OCI-LY7 (cell line): ENCODE data around the gene SCAF8. TPM values are rescaled to one million over a fixed set of nuclear protein-coding genes. Genes with fewer than 3 reads are reported as not detected.

Experiments used
- BruUV-seq: library from RNA; stranded (reverse); fragments of 400-500 nt; replicated peaks from 2 replicates; lab custom pipeline; 2021; lab: Mats Ljungman, UMichigan
- CTCF ChIA-PET: fragments of 300-600 bp; sonication (Branson Sonifier 250); formaldehyde crosslinking; loops from one replicate; lab custom pipeline; 2022; ENCODE audit warnings: antibody characterized with exemption; ENCODE audit not compliant: unreplicated experiment; lab: Charles Lee
- POLR2A ChIA-PET: fragments of 300-600 bp; sonication (Branson Sonifier 250); formaldehyde crosslinking; loops from one replicate; lab custom pipeline; 2022; ENCODE audit warnings: antibody characterized with exemption; lab: Charles Lee
- DNase-seq: peaks from one replicate; pipeline ENCODE4 v3.0.0-alpha.2; 2015; ENCODE audit warnings: low spot score
- H2AFZ ChIP-seq: fragments of 200-600 bp; sonication (generic), shearing (Covaris generic); 2 replicates; pipeline ENCODE4 v1.6.1; 2014; ENCODE audit warnings: mild to moderate bottlenecking, antibody characterized with exemption, low read length, moderate library complexity
- H3K27ac ChIP-seq: fragments of 200-600 bp; sonication (generic); 2 replicates; pipeline ENCODE4 v1.5.1; 2014; ENCODE audit warnings: mixed run types, low read depth, mild to moderate bottlenecking, moderate library complexity, low read length, inconsistent platforms; ENCODE audit not compliant: poor library complexity, severe bottlenecking
- H3K36me3 ChIP-seq: fragments of 200-600 bp; sonication (generic); 2 replicates; pipeline ENCODE4 v1.6.1; 2014; ENCODE audit warnings: mild to moderate bottlenecking, antibody characterized with exemption, low read length, moderate library complexity, mixed read lengths; ENCODE audit not compliant: insufficient read depth
- H3K4me1 ChIP-seq: fragments of 200-600 bp; sonication (generic); 2 replicates; pipeline ENCODE4 v1.5.1; 2014; ENCODE audit warnings: mild to moderate bottlenecking, low read length; ENCODE audit not compliant: insufficient read depth, poor library complexity, severe bottlenecking
- H3K4me2 ChIP-seq: fragments of 200-600 bp; sonication (generic); 2 replicates; pipeline ENCODE4 v1.6.1; 2014; ENCODE audit warnings: mild to moderate bottlenecking, low read length
- H3K4me3 ChIP-seq: fragments of 200-600 bp; sonication (generic); 2 replicates; pipeline ENCODE4 v1.5.1; 2014; ENCODE audit warnings: mild to moderate bottlenecking, low read depth, low read length; ENCODE audit not compliant: poor library complexity, severe bottlenecking
- H3K79me2 ChIP-seq: fragments of 200-600 bp; sonication (generic); 2 replicates; pipeline ENCODE4 v1.6.1; 2016; ENCODE audit warnings: low read depth, mild to moderate bottlenecking, low read length, moderate library complexity, mixed read lengths; ENCODE audit not compliant: insufficient read depth
- H3K9me2 ChIP-seq: fragments of 200-600 bp; sonication (generic); 2 replicates; pipeline ENCODE4 v1.6.1; 2016; ENCODE audit warnings: mild to moderate bottlenecking, low read length, mixed read lengths; ENCODE audit not compliant: insufficient read depth
- H3K9me3 ChIP-seq: fragments of 200-600 bp; sonication (generic); 2 replicates; pipeline ENCODE4 v1.6.1; 2014; ENCODE audit warnings: mild to moderate bottlenecking, mixed run types, low read length, mixed read lengths
- H4K20me1 ChIP-seq: fragments of 200-600 bp; sonication (generic); 2 replicates; pipeline ENCODE4 v1.6.1; 2014; ENCODE audit warnings: mild to moderate bottlenecking, antibody characterized with exemption, low read length, moderate library complexity, mixed read lengths; ENCODE audit not compliant: insufficient read depth
- EZH2phosphoT487 ChIP-seq: fragments of 200-600 bp; sonication (generic); IDR thresholded peaks from 2 replicates; pipeline ENCODE4 v1.6.1; 2018; ENCODE audit warnings: low read depth, borderline replicate concordance, mild to moderate bottlenecking, mixed run types, antibody characterized with exemption, low read length, moderate library complexity, mixed read lengths
- intact Hi-C: fragments of 100-400 bp; cut with micrococcal nuclease; formaldehyde crosslinking; loops from one replicate; pipeline ENCODE4 v1.10.0; 2022; ENCODE audit not compliant: unreplicated experiment
- total RNA-seq, 2 experiments: library from RNA; depleted of rRNA in 1 of 2; stranded (reverse); fragments of >200 nt in 1 of 2; shearing (Covaris generic) in 1 of 2; gene quantifications; 2 replicates each; pipeline ENCODE4 v1.2.3, GENCODE V29; 2014 to 2022
- TF ChIP-seq, protein P1 (sequence below): fragments of 200-600 bp; sonication (generic); conservative IDR thresholded peaks from 2 replicates; pipeline ENCODE4 v1.5.1; 2014; ENCODE audit warnings: mild to moderate bottlenecking, antibody characterized with exemption, low read length, moderate library complexity, mixed read lengths

Gene SCAF8
- total RNA-seq, 2 experiments from 2014 or later = 25.8 to 47.0 TPM

DNA sequence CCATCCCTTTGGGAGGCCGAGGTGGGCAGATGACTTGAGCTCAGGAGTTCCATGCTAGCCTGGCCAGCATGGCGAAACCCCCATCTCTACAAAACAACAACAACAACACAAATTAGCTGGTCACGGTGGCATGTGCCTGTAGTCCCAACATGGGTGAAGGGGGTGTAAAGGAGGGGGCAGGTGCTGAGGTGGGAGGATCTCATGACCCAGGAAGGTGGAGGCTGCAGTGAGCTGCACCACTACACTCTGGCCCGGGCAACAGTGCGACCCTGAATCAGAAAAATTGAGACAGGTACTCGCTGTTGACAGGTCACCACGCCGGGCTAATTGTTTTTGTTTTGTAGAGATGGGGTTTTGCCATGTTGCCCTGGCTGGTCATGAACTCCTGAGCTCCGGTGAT is 4.2 kb downstream of the SCAF8 start:
- Histone ChIP-seq H4K20me1 (peaks cover 42% of the 10 kb centered on the region), H3K4me3 (no peak overlapping the region), H3K79me2 (peaks cover 88% of the 10 kb centered on the region), H3K27ac (no peak overlapping the region), H3K9me3 (0 out of 2 replicates have a peak, but pooled peaks cover 3% of the 10 kb centered on the region), H3K36me3 (peaks cover 62% of the 10 kb centered on the region), H3K4me1 (peaks cover 44% of the 10 kb centered on the region), H2AFZ (no peak overlapping the region), H3K4me2 (0 out of 2 replicates have a peak overlapping the region, but pooled peaks have one; percentile 13), H3K9me2 (no peaks in the 10 kb centered on the region)
- CTCF ChIA-PET = no interaction called here
- DNase-seq = no peak
- intact Hi-C loops = no loop called here
- TF ChIP-seq, protein P1, sequence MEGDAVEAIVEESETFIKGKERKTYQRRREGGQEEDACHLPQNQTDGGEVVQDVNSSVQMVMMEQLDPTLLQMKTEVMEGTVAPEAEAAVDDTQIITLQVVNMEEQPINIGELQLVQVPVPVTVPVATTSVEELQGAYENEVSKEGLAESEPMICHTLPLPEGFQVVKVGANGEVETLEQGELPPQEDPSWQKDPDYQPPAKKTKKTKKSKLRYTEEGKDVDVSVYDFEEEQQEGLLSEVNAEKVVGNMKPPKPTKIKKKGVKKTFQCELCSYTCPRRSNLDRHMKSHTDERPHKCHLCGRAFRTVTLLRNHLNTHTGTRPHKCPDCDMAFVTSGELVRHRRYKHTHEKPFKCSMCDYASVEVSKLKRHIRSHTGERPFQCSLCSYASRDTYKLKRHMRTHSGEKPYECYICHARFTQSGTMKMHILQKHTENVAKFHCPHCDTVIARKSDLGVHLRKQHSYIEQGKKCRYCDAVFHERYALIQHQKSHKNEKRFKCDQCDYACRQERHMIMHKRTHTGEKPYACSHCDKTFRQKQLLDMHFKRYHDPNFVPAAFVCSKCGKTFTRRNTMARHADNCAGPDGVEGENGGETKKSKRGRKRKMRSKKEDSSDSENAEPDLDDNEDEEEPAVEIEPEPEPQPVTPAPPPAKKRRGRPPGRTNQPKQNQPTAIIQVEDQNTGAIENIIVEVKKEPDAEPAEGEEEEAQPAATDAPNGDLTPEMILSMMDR = no peak
- no peak for TF ChIP-seq EZH2phosphoT487
- POLR2A ChIA-PET = interaction anchor here (0.6 to 3.9 kb wide), 6 partner anchors 10 to 92 kb away, joined by 3 to 16 read pairs (median 6); no protein-coding TSS in a partner anchor
- no TSS peak for BruUV-seq

DNA sequence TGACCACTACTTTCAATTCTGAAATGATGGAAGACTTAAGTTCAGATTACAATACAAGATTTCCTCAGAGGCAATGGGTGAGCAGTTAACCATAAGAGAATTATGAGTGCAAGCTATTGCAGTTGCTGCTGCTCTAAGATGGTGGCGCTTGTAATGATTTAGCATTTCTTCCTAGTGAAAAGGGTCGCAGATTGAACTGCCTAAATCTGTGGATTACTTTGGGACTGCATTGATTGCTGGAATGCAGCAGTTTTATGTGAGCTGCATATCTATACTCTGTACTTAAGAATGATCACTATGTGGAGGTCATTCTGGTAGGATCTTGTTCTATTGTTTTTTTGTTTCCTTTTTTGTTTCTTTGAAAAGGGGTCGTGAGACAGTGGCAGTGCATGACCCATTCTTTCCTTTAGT is 5.3 kb downstream of the SCAF8 start:
- H3K4me1 ChIP-seq = peaks cover 41% of the 10 kb centered on the region
- CTCF ChIA-PET = no interaction called here
- no peak overlapping the region for H3K27ac ChIP-seq
- DNase-seq = peak; percentile 14
- no peak overlapping the region for H3K4me3 ChIP-seq
- peak overlapping the region; percentile 13; the same call in 1 of the 2 replicates for H3K4me2 ChIP-seq
- peaks cover 74% of the 10 kb centered on the region for H3K36me3 ChIP-seq
- peaks cover 14% of the 10 kb centered on the region; the same call in 1 of the 2 replicates for H3K9me3 ChIP-seq
- H2AFZ ChIP-seq = no peak overlapping the region
- no TSS peak for BruUV-seq
- intact Hi-C loops = no loop called here
- peaks cover 99% of the 10 kb centered on the region for H3K79me2 ChIP-seq
- peaks cover 42% of the 10 kb centered on the region for H4K20me1 ChIP-seq
- no peaks in the 10 kb centered on the region for H3K9me2 ChIP-seq
- TF ChIP-seq, protein P1 = no peak
- TF ChIP-seq EZH2phosphoT487 = no peak
- POLR2A ChIA-PET = interaction anchor here (0.6 to 1.2 kb wide), 5 partner anchors 9 to 505 kb away, joined by 3 to 6 read pairs (median 3); no protein-coding TSS in a partner anchor

DNA sequence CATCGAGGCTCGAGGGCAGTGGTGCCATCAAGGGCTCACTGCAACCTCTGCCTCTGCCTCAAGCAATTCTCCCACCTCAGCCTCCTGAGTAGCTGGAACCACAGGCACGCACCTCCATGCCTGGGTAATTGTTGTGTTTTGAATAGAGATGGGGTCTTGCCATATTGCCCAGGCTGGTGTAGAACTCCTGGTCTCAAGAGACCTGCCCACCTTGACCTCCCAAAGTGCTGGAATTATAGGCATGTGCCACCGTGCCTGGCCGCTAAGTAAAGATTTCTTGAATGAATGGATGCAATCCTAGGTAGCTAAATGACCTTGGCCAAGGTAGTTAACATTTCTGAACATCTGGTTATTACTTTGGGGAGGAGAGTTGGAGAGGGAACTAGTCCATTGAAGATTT is 7.4 kb downstream of the SCAF8 start:
- Histone ChIP-seq H2AFZ (no peak overlapping the region), H3K4me3 (no peak overlapping the region), H4K20me1 (peaks cover 31% of the 10 kb centered on the region; the same call in 1 of the 2 replicates), H3K9me2 (no peaks in the 10 kb centered on the region), H3K27ac (no peak overlapping the region), H3K9me3 (peaks cover 17% of the 10 kb centered on the region; the same call in 1 of the 2 replicates), H3K79me2 (peaks cover 100% of the 10 kb centered on the region), H3K4me2 (no peak overlapping the region), H3K36me3 (peaks cover 95% of the 10 kb centered on the region), H3K4me1 (peaks cover 31% of the 10 kb centered on the region)
- POLR2A ChIA-PET = interaction anchor here (1.1 kb wide), 1 partner anchor 67 kb away, joined by 3 read pairs; no protein-coding TSS in a partner anchor
- BruUV-seq = no TSS peak
- CTCF ChIA-PET = no interaction called here
- intact Hi-C loops = no loop called here
- DNase-seq = no peak
- TF ChIP-seq, protein P1 = no peak
- TF ChIP-seq EZH2phosphoT487 = no peak
